Right lobe of liver (tissue), 4 donors: Measurements from ENCODE around the gene SOCS3.

ENCODE experiments used
- POLR2A ChIP-seq: fragments of 450-650 bp; IDR thresholded peaks from one replicate; pipeline ENCODE4 v1.6.1; 2017; ENCODE audit warnings: antibody characterized with exemption, mild to moderate bottlenecking
- TF ChIP-seq, protein P1 (sequence below), 4 donors: fragments of 200-600 bp in 3 of 4; fragments of 450-650 bp in 1 of 4; IDR thresholded peaks; one replicate each; pipeline versions ENCODE4 v1.5.1 to v1.8.0; 2016 to 2022; ENCODE audit warnings: antibody characterized with exemption in 4 of 4, mild to moderate bottlenecking in 2 of 4
- donor health status: DM: no; HTN: no; CAD: no.
- donor health status: DM: no; HTN: no; CAD: no.
- donor health status: DM: no; HTN: yes; CAD: no.

GRCh38 chr17:78391051-78391431 is 31.2 kb upstream of the SOCS3 start:
- TF ChIP-seq, protein P1, sequence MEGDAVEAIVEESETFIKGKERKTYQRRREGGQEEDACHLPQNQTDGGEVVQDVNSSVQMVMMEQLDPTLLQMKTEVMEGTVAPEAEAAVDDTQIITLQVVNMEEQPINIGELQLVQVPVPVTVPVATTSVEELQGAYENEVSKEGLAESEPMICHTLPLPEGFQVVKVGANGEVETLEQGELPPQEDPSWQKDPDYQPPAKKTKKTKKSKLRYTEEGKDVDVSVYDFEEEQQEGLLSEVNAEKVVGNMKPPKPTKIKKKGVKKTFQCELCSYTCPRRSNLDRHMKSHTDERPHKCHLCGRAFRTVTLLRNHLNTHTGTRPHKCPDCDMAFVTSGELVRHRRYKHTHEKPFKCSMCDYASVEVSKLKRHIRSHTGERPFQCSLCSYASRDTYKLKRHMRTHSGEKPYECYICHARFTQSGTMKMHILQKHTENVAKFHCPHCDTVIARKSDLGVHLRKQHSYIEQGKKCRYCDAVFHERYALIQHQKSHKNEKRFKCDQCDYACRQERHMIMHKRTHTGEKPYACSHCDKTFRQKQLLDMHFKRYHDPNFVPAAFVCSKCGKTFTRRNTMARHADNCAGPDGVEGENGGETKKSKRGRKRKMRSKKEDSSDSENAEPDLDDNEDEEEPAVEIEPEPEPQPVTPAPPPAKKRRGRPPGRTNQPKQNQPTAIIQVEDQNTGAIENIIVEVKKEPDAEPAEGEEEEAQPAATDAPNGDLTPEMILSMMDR (IDR thresholded peaks at IDR 0.05) = no peak
- no peak for TF ChIP-seq POLR2A
